AML-193 (cell line): ENCODE data around the gene SFXN1.
"Not testable (repeated sequence)": the region's sequence is repeated elsewhere in the genome, so short reads cannot be mapped to it uniquely, and the experiment has no call there.

Experiments
- DNase-seq, 2 experiments: peaks; one replicate each; lab custom pipeline; 2025; lab: John Stamatoyannopoulos, UW

Gene SFXN1

DNA sequence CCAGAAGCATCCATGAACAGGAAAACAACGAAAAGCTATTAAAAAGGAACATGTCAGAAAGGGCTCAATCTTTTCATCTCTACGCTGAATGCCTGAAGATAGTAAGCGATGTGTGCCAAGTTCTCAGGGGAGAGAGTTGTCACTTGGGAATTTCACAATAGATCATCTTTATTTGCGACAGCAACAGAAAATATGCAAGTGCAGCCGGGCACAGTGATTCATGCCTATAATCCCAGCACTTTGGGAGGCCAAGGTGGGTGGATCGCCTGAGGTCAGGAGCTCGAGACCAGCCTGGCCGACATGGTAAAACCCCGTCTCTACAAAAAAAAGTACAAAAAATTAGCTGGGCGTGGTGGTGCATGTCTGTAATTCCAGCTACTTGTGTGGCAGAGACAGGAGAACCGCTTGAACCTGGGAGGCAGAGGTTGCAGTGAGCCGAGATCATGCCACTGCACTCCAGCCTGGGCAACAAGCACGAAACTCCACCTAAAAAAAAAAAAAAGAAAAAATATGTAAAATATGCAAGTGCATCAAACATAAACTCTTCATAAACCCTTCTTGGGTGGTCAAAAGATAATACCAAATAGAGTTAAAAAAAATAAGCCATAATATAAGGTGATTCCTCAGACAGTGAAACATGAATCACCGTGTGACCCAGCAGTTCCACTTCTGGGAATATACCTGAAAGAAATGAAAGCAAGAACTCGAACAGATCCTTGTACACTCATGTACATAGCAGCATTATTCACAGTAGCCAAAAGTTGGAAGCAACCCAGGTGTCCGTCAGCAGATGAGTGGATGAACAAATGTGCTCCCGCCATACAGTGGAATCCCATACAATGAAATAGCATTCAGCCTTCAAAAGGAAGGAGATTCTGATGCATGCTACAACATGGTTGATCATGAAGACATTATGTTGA, 16.2 kb downstream of the SFXN1 start:
- no peak for DNase-seq

DNA sequence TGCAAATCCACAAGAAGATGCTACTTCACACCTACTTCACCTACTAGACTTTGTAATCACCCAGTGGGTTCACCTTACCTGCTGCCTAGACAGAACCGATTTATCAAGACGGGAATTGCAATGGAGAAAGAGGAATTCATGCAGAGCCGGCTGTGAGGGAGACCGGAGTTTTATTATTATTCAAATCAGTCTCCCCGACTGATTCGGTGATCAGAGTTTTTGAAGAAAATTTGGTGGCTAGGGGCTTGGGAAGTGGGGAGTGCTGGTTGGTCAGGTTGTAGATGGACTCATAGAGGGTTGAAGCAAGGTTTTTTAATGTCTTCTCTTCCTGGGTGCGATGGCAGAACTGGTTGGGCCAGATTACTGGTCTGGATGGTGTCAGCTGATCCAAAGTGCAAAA, 23.4 kb downstream of the SFXN1 start:
- no peak for DNase-seq

GRCh38 chr5:175507671-175508070, 29.3 kb downstream of the SFXN1 start:
- DNase-seq: not testable (repeated sequence)

DNA sequence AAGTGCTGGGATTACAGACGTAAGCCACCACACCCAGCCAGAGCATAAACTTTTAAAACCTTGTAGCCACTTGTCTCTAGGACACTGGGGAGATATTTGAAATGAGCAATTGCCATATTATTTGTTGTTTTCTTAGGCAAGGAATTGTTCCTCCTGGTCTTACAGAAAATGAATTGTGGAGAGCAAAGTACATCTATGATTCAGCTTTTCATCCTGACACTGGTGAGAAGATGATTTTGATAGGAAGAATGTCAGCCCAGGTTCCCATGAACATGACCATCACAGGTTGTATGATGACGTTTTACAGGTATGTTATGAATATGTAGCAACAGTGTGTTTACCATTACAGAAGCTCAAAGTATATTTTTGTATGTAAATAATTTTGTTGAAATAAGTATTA, 30.5 kb downstream of the SFXN1 start:
- DNase-seq: no peak

GRCh38 chr5:175513297-175513696, 34.9 kb downstream of the SFXN1 start:
- no peak for DNase-seq

DNA sequence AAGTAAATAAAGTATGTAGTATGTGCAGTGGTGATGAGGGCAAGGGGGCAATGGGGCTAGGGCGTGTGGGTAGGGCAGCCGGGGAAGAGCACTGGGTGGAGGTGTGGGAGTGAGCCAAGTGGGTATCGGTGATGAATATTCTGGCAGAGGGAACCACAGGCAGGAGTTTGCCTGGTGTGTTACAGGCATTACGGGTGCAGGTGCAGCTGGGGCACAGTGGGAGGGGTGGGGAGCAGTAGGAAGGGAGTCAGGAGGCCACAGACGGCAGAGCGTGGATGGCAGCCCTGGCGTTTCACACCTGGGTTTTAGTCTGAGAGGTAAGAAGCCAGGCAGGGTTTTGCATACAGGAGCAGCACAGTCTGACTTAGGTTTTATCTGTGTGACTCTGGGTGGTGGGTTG, 35.4 kb downstream of the SFXN1 start:
- no peak for DNase-seq

DNA sequence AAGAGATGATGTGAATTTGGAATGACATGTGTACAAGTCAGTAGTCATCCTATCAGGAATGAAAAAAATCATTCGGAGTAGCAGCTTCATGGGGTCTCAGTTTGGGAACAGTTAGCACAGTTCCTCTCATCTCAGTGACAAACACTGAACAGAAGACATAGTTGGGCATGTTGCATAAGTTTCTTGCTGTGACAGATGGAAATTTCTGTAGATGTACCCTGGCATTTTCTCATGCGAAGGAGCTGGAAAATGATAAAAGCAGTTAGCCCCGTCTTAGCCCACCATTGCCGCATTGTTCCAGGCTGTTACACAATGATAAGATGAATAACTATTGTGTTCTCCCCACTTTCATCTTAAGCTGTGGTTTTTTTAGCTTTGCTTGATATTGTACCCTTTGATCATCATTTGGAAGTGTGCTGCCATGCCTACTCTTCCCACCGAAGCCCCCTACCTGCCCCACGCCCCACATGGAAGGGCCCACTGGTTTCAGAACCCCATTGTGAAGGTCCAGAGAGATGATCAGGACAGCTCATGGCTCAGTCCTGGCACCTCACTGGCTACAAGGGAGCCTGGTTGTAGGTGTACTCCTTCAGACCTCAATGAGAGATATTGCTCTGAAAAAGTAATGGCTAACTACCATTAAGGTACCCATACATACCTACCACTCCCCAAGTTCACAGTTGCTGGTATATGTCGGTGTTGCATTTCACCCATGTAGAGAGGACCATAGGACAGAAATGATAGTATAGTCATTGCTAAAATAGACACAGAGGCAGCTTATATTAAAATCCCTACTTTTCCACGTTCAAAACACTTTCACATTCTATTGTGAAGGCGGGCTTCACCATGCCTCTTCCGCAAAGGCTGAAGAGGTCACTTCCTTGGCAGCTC, 38.8 kb downstream of the SFXN1 start:
- DNase-seq: no peak

- DNase-seq: no peak
These were observed 39.6 kb downstream of the SFXN1 start for GRCh38 chr5:175517824-175518450.

- DNase-seq: no peak
These were observed 40.6 kb downstream of the SFXN1 start for GRCh38 chr5:175519006-175519405.

GRCh38 chr5:175520321-175520720, 42.0 kb downstream of the SFXN1 start:
- no peak for DNase-seq

DNA sequence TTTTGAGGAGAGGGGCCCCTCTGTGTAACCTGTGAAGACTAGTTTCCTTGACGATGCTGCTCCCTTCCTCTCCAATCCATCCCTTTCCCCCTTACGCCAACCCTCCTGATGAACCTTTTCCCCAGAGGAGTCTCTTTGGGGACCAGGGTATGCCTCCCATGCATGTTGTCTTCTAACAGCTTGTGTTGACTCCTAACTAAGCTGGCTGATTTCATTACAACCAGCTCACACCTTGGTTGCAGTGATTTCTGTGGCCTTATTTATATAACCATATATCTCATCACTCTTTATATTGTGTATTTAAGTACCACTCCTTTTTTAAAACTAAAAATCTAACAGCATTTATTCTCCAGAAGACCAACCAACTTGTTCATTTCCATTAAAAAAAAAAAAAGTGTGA, 42.5 kb downstream of the SFXN1 start:
- DNase-seq: no peak

- DNase-seq: no peak
These were observed 43.0 kb downstream of the SFXN1 start for GRCh38 chr5:175521313-175521833.

DNA sequence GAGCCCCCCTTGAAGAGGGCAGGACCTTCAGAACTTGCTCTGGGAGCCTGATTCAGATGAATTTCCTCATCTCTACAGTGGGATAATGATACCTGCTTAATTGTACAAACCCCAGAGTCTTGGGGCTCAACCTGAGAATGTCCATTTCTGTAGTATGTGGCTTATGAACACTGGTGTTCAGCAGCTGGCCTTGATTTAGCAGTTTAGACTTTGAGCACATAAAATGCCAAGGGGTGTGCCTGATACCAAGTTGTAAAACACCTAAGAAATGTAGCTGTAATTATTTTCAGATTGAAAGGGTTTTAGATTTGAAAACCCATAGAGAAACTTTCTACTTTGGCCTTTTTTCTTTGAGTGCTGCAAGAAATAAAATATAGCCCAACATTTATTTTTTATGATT, 44.9 kb downstream of the SFXN1 start:
- DNase-seq: no peak

- DNase-seq: no peak
These were observed 45.9 kb downstream of the SFXN1 start for GRCh38 chr5:175524211-175524610.

DNA sequence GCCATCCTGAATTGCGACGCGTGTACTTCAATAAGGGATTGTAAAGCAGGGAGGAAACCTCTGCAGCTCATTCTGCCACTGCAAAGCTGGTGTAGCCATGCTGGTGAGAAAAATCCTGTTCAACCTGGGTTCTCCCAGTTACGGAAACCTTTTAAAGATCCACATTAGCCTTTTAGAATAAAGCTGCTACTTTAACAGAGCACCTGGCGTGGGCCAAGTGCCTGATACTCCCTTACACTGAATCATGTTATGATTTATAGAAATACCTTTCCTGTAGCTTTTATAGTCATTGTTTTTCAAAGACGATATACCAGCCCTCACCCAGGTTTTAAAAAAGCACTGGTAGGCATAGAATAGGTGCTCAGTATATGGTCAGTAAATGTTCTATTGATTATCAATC, 48.3 kb downstream of the SFXN1 start:
- DNase-seq: no peak

DNA sequence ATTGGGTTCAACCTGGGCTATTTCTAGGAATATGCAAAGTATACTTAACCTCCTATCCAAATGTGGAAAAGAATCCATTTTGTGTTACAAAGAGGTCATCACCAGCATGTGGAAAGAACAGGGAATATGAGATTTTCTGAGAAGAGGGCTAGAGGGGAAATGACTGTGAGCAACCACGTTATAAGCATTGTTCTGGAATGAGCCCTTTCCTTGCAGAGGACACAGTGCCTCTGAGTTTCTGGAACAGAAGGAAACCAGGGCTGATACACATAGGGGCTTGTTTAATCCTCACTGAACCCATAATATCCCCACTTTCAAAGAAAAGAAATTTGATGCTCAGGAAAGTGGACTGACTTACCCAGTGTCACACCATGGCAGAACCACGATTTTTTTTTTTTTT, 53.0 kb downstream of the SFXN1 start:
- no peak for DNase-seq

GRCh38 chr5:175534070-175534932, 55.9 kb downstream of the SFXN1 start:
- peak; percentile 76 for DNase-seq

- DNase-seq: not testable (repeated sequence)
These were observed 57.0 kb downstream of the SFXN1 start for GRCh38 chr5:175535331-175535730.

DNA sequence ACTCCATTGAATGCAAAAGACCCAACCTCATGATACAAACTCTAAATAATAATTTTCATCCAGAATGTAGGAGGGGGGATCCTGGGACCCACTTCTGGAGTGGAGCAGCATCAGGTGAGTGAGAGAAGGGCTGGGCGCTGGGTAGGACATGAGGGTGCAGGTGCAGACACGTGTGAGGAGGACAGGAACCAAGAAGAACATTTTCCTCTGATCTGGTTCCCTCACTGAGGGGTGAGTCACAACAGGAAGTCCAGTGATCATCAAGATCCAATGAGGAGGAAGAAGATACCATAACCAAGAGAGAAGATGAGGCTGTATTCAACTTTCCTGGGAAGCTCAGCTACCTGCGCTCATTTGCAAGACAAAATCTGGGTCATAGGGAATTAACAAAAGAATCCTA, 57.4 kb downstream of the SFXN1 start:
- no peak for DNase-seq

GRCh38 chr5:175538576-175538975, 60.2 kb downstream of the SFXN1 start:
- DNase-seq: no peak

DNA sequence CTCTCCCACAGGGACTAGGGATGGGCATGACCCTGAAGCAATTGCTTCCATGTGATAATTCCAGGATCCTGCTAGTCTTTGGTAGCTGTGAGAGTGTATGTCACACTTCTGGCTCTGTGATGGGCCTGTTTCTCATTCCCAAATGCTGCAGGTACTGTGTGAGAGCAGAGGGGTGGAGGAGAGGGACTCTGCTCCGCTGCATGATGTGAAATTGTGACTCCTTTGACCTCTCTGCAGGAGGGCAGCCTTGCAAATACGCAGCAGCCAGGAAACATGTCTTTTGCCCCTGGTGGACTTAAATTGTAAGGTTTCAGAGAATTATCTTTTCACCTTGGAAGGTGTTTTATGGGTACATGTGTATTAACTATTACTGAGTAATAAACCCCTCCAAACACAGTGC, 61.6 kb downstream of the SFXN1 start:
- DNase-seq: no peak
